H1 (cell line): ENCODE results near the gene STKLD1. TPM values are rescaled to one million over a fixed set of nuclear protein-coding genes. Genes with fewer than 3 reads are reported as not detected.

Experiments
- CTCF ChIA-PET: fragments of 300-600 bp; sonication (Branson Sonifier 250); formaldehyde crosslinking; loops from one replicate; lab custom pipeline; 2021; ENCODE audit not compliant: partially characterized antibody; lab: Charles Lee
- POLR2A ChIA-PET: fragments of 300-600 bp; sonication (Branson Sonifier 250); formaldehyde crosslinking; loops from one replicate; lab custom pipeline; 2021; ENCODE audit warnings: inconsistent platforms; ENCODE audit not compliant: partially characterized antibody; lab: Charles Lee
- DNase-seq, 2 experiments: peaks; one replicate each; pipeline versions ENCODE4 v3.0.0 to v3.0.0-alpha.2; 2010 to 2022; ENCODE audit warnings: low spot score in 2 of 2, low read depth in 1 of 2, mixed read lengths in 1 of 2
- FAIRE-seq: peaks from 2 replicates; lab custom pipeline; 2011; peaks lifted over from hg19 to GRCh38; lab: Jason Lieb, UNC
- H2AFZ ChIP-seq: 2 replicates; pipeline ENCODE4 v1.8.1; 2012; ENCODE audit warnings: low read length, inconsistent platforms
- H2AK5ac ChIP-seq: 2 replicates; pipeline ENCODE4 v1.6.1; 2013; ENCODE audit warnings: low read depth, low read length
- H2BK120ac ChIP-seq: replicated peaks from 2 replicates; pipeline ENCODE3; 2013; ENCODE audit warnings: low read depth, low read length, inconsistent platforms
- H2BK12ac ChIP-seq: 2 replicates; pipeline ENCODE4 v1.6.1; 2013; ENCODE audit warnings: low read depth, low read length
- H2BK15ac ChIP-seq: 2 replicates; pipeline ENCODE4 v1.6.1; 2013; ENCODE audit warnings: low read length
- H2BK20ac ChIP-seq: 2 replicates; pipeline ENCODE4 v1.6.1; 2013; ENCODE audit warnings: low read length
- H2BK5ac ChIP-seq: 2 replicates; pipeline ENCODE4 v1.6.1; 2013; ENCODE audit warnings: low read depth, low read length
- H3K14ac ChIP-seq: 2 replicates; pipeline ENCODE4 v1.6.1; 2013; ENCODE audit warnings: inconsistent platforms; ENCODE audit not compliant: insufficient read length
- H3K18ac ChIP-seq: 2 replicates; pipeline ENCODE4 v1.6.1; 2013; ENCODE audit warnings: low read length; ENCODE audit errors: extremely low read depth
- H3K23ac ChIP-seq: 2 replicates; pipeline ENCODE4 v1.6.1; 2013; ENCODE audit warnings: inconsistent platforms; ENCODE audit not compliant: insufficient read length
- H3K23me2 ChIP-seq: 2 replicates; pipeline ENCODE4 v1.6.1; 2013; ENCODE audit warnings: low read depth, low read length
- H3K27ac ChIP-seq: 2 replicates; pipeline ENCODE4 v1.6.1; 2011; ENCODE audit warnings: low read depth, low read length, inconsistent platforms
- H3K27me3 ChIP-seq, 4 experiments: replicated peaks in 1 of 4; 1 replicate in 1 of 4; 2 replicates in 3 of 4; pipeline versions ENCODE4 v1.6.1 to v1.8.1; 2011 to 2013; ENCODE audit warnings: low read length in 3 of 4, mild to moderate bottlenecking in 3 of 4, inconsistent platforms in 2 of 4, mixed read lengths in 2 of 4, moderate library complexity in 1 of 4; ENCODE audit not compliant: control insufficient read depth in 3 of 4, insufficient read depth in 3 of 4; ENCODE audit errors: extremely low read depth in 1 of 4
- H3K36me3 ChIP-seq, 4 experiments: 2 replicates each; pipeline versions ENCODE4 v1.6.1 to v1.8.1; 2011 to 2013; ENCODE audit warnings: mild to moderate bottlenecking in 4 of 4, low read length in 3 of 4, moderate library complexity in 2 of 4, control low read depth in 1 of 4, inconsistent platforms in 1 of 4; ENCODE audit not compliant: insufficient read depth in 4 of 4, control insufficient read depth in 2 of 4
- H3K4ac ChIP-seq: replicated peaks from 2 replicates; pipeline ENCODE3; 2013; ENCODE audit warnings: low read length, low read depth, mixed read lengths, inconsistent platforms; ENCODE audit not compliant: insufficient read length
- H3K4me1 ChIP-seq, 4 experiments: replicated peaks in 1 of 4; 1 replicate in 1 of 4; 2 replicates in 3 of 4; pipeline versions ENCODE4 v1.6.1 to v1.8.1; 2011 to 2013; ENCODE audit warnings: low read length in 3 of 4, inconsistent platforms in 2 of 4, mixed read lengths in 1 of 4; ENCODE audit not compliant: insufficient read depth in 4 of 4, control insufficient read depth in 3 of 4
- H3K4me2 ChIP-seq, 2 experiments: 2 replicates each; pipeline versions ENCODE4 v1.6.1 to v1.8.1; 2011 to 2013; ENCODE audit warnings: low read depth in 2 of 2, low read length in 2 of 2, control low read depth in 1 of 2, inconsistent platforms in 1 of 2, mild to moderate bottlenecking in 1 of 2; ENCODE audit not compliant: insufficient read depth in 1 of 2
- H3K4me3 ChIP-seq, 4 experiments: fragments of 200-600, 300-600 bp in 1 of 4; sonication (generic), shearing (Covaris generic), sonication (Bioruptor Twin) in 1 of 4; 2 replicates each; pipeline versions ENCODE4 v1.5.1 to v1.8.1; 2011 to 2016; ENCODE audit warnings: low read length in 4 of 4, low read depth in 3 of 4, control low read depth in 2 of 4, inconsistent platforms in 2 of 4, mild to moderate bottlenecking in 2 of 4, mixed read lengths in 1 of 4, moderate library complexity in 1 of 4; ENCODE audit not compliant: insufficient read depth in 2 of 4; ENCODE audit errors: extremely low read depth in 1 of 4
- H3K56ac ChIP-seq: replicated peaks from 2 replicates; pipeline ENCODE3; 2013; ENCODE audit warnings: low read depth, mild to moderate bottlenecking, mixed read lengths, low read length, inconsistent platforms; ENCODE audit not compliant: insufficient read length
- H3K79me1 ChIP-seq: 2 replicates; pipeline ENCODE4 v1.6.1; 2013; ENCODE audit warnings: low read depth, low read length, control low read depth
- H3K79me2 ChIP-seq, 2 experiments: 2 replicates each; pipeline versions ENCODE4 v1.6.1 to v1.8.1; 2012 to 2013; ENCODE audit warnings: low read length in 2 of 2, mild to moderate bottlenecking in 2 of 2, inconsistent platforms in 1 of 2; ENCODE audit not compliant: insufficient read depth in 2 of 2, control insufficient read depth in 1 of 2
- H3K9ac ChIP-seq, 4 experiments: replicated peaks in 1 of 4; 1 replicate in 1 of 4; 2 replicates in 3 of 4; pipeline versions ENCODE4 v1.6.1 to v1.8.1; 2011 to 2013; ENCODE audit warnings: low read depth in 3 of 4, low read length in 3 of 4, control low read depth in 2 of 4, mild to moderate bottlenecking in 2 of 4, moderate library complexity in 2 of 4, inconsistent platforms in 1 of 4; ENCODE audit errors: extremely low read depth in 1 of 4
- H3K9me3 ChIP-seq, 2 experiments: 2 replicates each; pipeline versions ENCODE4 v1.6.1 to v1.8.1; 2012 to 2013; ENCODE audit warnings: mild to moderate bottlenecking in 2 of 2, moderate library complexity in 2 of 2, control low read depth in 1 of 2, inconsistent platforms in 1 of 2, low read depth in 1 of 2, low read length in 1 of 2, mixed read lengths in 1 of 2; ENCODE audit not compliant: insufficient read depth in 2 of 2
- H4K20me1 ChIP-seq, 2 experiments: replicated peaks in 1 of 2; 2 replicates each; pipeline versions ENCODE3 to v1.8.1; 2011 to 2013; ENCODE audit warnings: inconsistent platforms in 2 of 2, low read length in 2 of 2, mild to moderate bottlenecking in 1 of 2; ENCODE audit not compliant: insufficient read depth in 2 of 2, control insufficient read depth in 1 of 2
- H4K5ac ChIP-seq: 2 replicates; pipeline ENCODE4 v1.6.1; 2013; ENCODE audit warnings: low read length, low read depth, mixed read lengths, inconsistent platforms; ENCODE audit not compliant: insufficient read length
- H4K8ac ChIP-seq: 2 replicates; pipeline ENCODE4 v1.8.0; 2013; ENCODE audit warnings: mild to moderate bottlenecking, moderate library complexity, low read length, inconsistent platforms; ENCODE audit not compliant: insufficient read depth; ENCODE audit errors: extremely low read depth
- H4K91ac ChIP-seq: replicated peaks from 2 replicates; pipeline ENCODE3; 2013; ENCODE audit warnings: low read length, mixed read lengths, inconsistent platforms; ENCODE audit not compliant: insufficient read length
- ATF2 ChIP-seq: IDR thresholded peaks from 2 replicates; pipeline ENCODE4 v1.6.1; 2012; ENCODE audit warnings: low read length, inconsistent platforms
- CEBPB ChIP-seq: IDR thresholded peaks from 2 replicates; pipeline ENCODE4 v1.6.1; 2012; ENCODE audit warnings: low read depth, low read length
- EP300 ChIP-seq, 2 experiments: IDR thresholded peaks; 1 replicate in 1 of 2; 2 replicates in 1 of 2; pipeline ENCODE4 v1.6.1; 2011 to 2012; ENCODE audit warnings: low read depth in 2 of 2, low read length in 2 of 2, mild to moderate bottlenecking in 2 of 2, borderline replicate concordance in 1 of 2, inconsistent platforms in 1 of 2, moderate library complexity in 1 of 2
- MAFK ChIP-seq: IDR thresholded peaks from 2 replicates; pipeline ENCODE4 v1.6.1; 2012; ENCODE audit warnings: low read depth, mild to moderate bottlenecking, improper control_type of control experiment, low read length
- TBP ChIP-seq: IDR thresholded peaks from 2 replicates; pipeline ENCODE4 v1.6.1; 2011; ENCODE audit warnings: low read depth, low read length, improper control_type of control experiment
- WGBS, 2 experiments: shearing (Covaris generic) in 1 of 2; methylation state at CpG; one replicate each; pipeline versions ENCODE4 v1.1.6 to v1.1.7; 2013 to 2015; ENCODE audit warnings: low lambda C conversion rate in 2 of 2, mixed read lengths in 2 of 2, inconsistent platforms in 1 of 2, low coverage in 1 of 2, missing lambda C conversion rate in 1 of 2; ENCODE audit not compliant: insufficient replicate concordance in 2 of 2, insufficient coverage in 1 of 2, insufficient read length in 1 of 2; ENCODE audit errors: extremely low coverage in 1 of 2, missing lambda C conversion rate in 1 of 2; 5-methylcytosine and 5-hydroxymethylcytosine counted together
- polyA plus RNA-seq, 7 experiments: library from polyadenylated mRNA; depleted of rRNA in 3 of 7; stranded (reverse) in 5 of 7; unstranded in 2 of 7; fragments of >200 nt in 5 of 7; fragments of 200-250 nt in 2 of 7; gene quantifications; 1 replicate in 5 of 7; 2 replicates in 1 of 7; 4 replicates in 1 of 7; pipeline versions ENCODE4 v1.2.1 to v1.2.3, GENCODE V29; 2011 to 2013; ENCODE audit warnings: missing spikeins in 2 of 7, mixed read lengths in 2 of 7
- total RNA-seq: library from RNA; stranded (reverse); fragmentation: NEBNext Ultra II Directional; extraction: Animal tissue kit (Norgen Biotek cat#: 25700); gene quantifications from 2 replicates; pipeline ENCODE4 v1.2.1, GENCODE V29; 2021

The STKLD1 gene
- total and polyA plus RNA-seq, 2 of the 8 experiments (the other 6 are each of a cell fraction or from before 2014, with no cell fraction given), result 0.26 TPM; not detected in 1

DNA sequence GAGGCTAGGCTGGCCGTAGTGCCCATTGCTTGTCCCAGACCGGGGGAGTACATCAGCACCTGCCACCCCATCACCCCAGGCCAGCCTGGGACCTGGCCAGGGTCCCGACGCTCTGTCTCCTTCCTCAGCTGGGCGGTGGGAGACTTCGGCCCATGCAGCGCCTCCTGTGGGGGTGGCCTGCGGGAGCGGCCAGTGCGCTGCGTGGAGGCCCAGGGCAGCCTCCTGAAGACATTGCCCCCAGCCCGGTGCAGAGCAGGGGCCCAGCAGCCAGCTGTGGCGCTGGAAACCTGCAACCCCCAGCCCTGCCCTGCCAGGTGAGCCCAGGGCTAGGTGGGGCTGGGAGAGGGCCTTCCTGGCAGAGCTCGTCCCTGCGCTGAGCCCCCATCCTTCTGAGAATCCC is 67.1 kb downstream of the STKLD1 start:
- WGBS, 2 experiments, result 86% methylated on average over 15 of the region's 15 CpGs; no CpG with 5 or more reads in 1 of the 2 experiments
- Histone ChIP-seq H2BK12ac (no peak overlapping the region), H3K4me2 (no peak overlapping the region), H3K23ac (no peak overlapping the region), H4K91ac (no peak overlapping the region), H3K4ac (no peak overlapping the region), H2BK5ac (no peak overlapping the region), H3K23me2 (no peaks in the 10 kb centered on the region), H3K4me3 (no peak overlapping the region), H3K56ac (no peak overlapping the region), H2BK15ac (no peak overlapping the region), H3K79me1 (no peaks in the 10 kb centered on the region), H2BK120ac (no peak overlapping the region), H2AK5ac (no peak overlapping the region), H3K18ac (no peak overlapping the region), H3K14ac (no peak overlapping the region), H3K36me3 (no peaks in the 10 kb centered on the region), H3K79me2 (no peaks in the 10 kb centered on the region), H4K20me1 (peaks cover 0 to 4% of the 10 kb centered on the region in 2 experiments), H4K5ac (no peak overlapping the region)
- no peak for FAIRE-seq
- no peak for DNase-seq
- ChIA-PET CTCF (interaction anchor here (0.7 to 7.2 kb wide), 14 partner anchors 8 to 97 kb away, joined by 3 to 64 read pairs (median 5); partner anchors contain the start of gene ADAMTS13), POLR2A (interaction anchor here (1.0 to 2.1 kb wide), 5 partner anchors 11 to 27 kb away, joined by 3 to 8 read pairs (median 4); no protein-coding TSS in a partner anchor)
- TF ChIP-seq TBP (no peak), EP300 (IDR thresholded peaks at IDR 0.05; ENCODE audit: borderline replicate concordance in 1 of 2, low read depth in 2 of 2, low read length in 2 of 2) (no peak), ATF2 (no peak), MAFK (no peak), CEBPB (no peak)
- TF ChIP-seq, all 59 proteins: peak for 0
- no peak overlapping the region for H3K27ac ChIP-seq
- H2AFZ ChIP-seq, result no peak overlapping the region
- no peaks in the 10 kb centered on the region for H3K4me1 ChIP-seq
- no peaks in the 10 kb centered on the region for H3K9me3 ChIP-seq
- no peak overlapping the region for H4K8ac ChIP-seq
- H3K27me3 ChIP-seq, result no peaks in the 10 kb centered on the region
- H3K9ac ChIP-seq, result no peak overlapping the region
- no peak overlapping the region for H2BK20ac ChIP-seq
